ENCODE measurements around the gene SRM.

The SRM gene

GRCh38 chr1:11012260-11013159 lies 47.3 kb downstream of the SRM start, which contains the start of gene TARDBP:
TARDBP (plus strand) TSS chr1:11012654; CDS start chr1:11013728, 1,074 bp downstream.
- peak; percentile 66 to 89 for DNase-seq
